Endothelial cell of umbilical vein (primary cell): Measurements from ENCODE around the gene TMEM178B.

Source experiments
- CTCF ChIP-seq, 2 donors: IDR thresholded peaks; 1 replicate in 1 of 2; 2 replicates in 1 of 2; pipeline ENCODE4 v1.5.1; 2011; ENCODE audit warnings: low read length in 2 of 2, mild to moderate bottlenecking in 2 of 2, moderate library complexity in 2 of 2, control low read depth in 1 of 2, inconsistent platforms in 1 of 2, low read depth in 1 of 2; ENCODE audit not compliant: insufficient read depth in 1 of 2; ENCODE audit errors: extremely low read depth in 1 of 2
- EZH2 ChIP-seq: IDR thresholded peaks from 2 replicates; pipeline ENCODE4 v1.6.1; 2012; ENCODE audit warnings: borderline replicate concordance, low read depth, mild to moderate bottlenecking, moderate library complexity, low read length, inconsistent platforms; ENCODE audit not compliant: severe bottlenecking
- FOS ChIP-seq: IDR thresholded peaks from 2 replicates; pipeline ENCODE4 v1.6.1; 2011; ENCODE audit warnings: mild to moderate bottlenecking, low read length, moderate library complexity, borderline replicate concordance; ENCODE audit not compliant: insufficient read depth
- MYC ChIP-seq: IDR thresholded peaks from one replicate; pipeline ENCODE4 v1.6.1; 2011; ENCODE audit warnings: mild to moderate bottlenecking, low read depth, low read length
- POLR2A ChIP-seq: IDR thresholded peaks from 2 replicates; pipeline ENCODE4 v1.6.1; 2012; ENCODE audit warnings: low read depth, mild to moderate bottlenecking, control low read depth, low read length
- POLR2AphosphoS5 ChIP-seq: IDR thresholded peaks from 2 replicates; pipeline ENCODE4 v1.6.1; 2012; ENCODE audit warnings: low read depth, mild to moderate bottlenecking, control low read depth, low read length, moderate library complexity; ENCODE audit not compliant: insufficient read depth

GRCh38 chr7:141511676-141512396 lies 438.0 kb downstream of the TMEM178B start:
- TF ChIP-seq CTCF (IDR thresholded peaks at IDR 0.05; ENCODE audit: extremely low read depth in 1 of 2, insufficient read depth in 1 of 2, low read depth in 1 of 2, low read length in 2 of 2) (no peak), EZH2 (no peak), POLR2AphosphoS5 (no peak), POLR2A (no peak), FOS (no peak), MYC (no peak)
